ENCODE data around the gene GAL3ST2.

GRCh38 chr2:241739651-241740050, 37.0 kb upstream of the GAL3ST2 start:
- TF ChIP-seq POLR2A (IDR thresholded peaks at IDR 0.05; ENCODE audit: low read depth, low read length) (no peak), POLR2AphosphoS5 (IDR thresholded peaks at IDR 0.05; ENCODE audit: low read depth, low read length) (no peak), TAF1 (IDR thresholded peaks at IDR 0.05; ENCODE audit: low read depth, low read length) (no peak), SPI1 (IDR thresholded peaks at IDR 0.05; ENCODE audit: low read depth, low read length) (no peak), PAX5 (IDR thresholded peaks at IDR 0.05; ENCODE audit: insufficient read depth, low read length, severe bottlenecking) (no peak), POU2F2 (IDR thresholded peaks at IDR 0.05; ENCODE audit: low read depth, low read length) (no peak; the same call in 1 of the 2 replicates)

Data from GM12891 (cell line).